Left renal cortex interstitium (tissue), 4 donors: Measurements from ENCODE around the gene VAPA. TPM values are rescaled to one million over a fixed set of nuclear protein-coding genes. Genes with fewer than 3 reads are reported as not detected.

Source experiments
- DNase-seq, 4 donors: peaks; one replicate each; pipeline ENCODE4 v3.0.0-alpha.2; 2013; ENCODE audit warnings: low read depth in 4 of 4, low spot score in 2 of 4, missing footprints in 1 of 4
- polyA plus RNA-seq, 4 donors: library from polyadenylated mRNA; unstranded; fragments of 120-200 nt; gene quantifications; one replicate each; pipeline ENCODE4 v1.2.1, GENCODE V29; 2013; ENCODE audit not compliant: insufficient read length in 4 of 4

Gene VAPA
- polyA plus RNA-seq, 4 donors, result 204 to 277 (median 223) TPM

DNA sequence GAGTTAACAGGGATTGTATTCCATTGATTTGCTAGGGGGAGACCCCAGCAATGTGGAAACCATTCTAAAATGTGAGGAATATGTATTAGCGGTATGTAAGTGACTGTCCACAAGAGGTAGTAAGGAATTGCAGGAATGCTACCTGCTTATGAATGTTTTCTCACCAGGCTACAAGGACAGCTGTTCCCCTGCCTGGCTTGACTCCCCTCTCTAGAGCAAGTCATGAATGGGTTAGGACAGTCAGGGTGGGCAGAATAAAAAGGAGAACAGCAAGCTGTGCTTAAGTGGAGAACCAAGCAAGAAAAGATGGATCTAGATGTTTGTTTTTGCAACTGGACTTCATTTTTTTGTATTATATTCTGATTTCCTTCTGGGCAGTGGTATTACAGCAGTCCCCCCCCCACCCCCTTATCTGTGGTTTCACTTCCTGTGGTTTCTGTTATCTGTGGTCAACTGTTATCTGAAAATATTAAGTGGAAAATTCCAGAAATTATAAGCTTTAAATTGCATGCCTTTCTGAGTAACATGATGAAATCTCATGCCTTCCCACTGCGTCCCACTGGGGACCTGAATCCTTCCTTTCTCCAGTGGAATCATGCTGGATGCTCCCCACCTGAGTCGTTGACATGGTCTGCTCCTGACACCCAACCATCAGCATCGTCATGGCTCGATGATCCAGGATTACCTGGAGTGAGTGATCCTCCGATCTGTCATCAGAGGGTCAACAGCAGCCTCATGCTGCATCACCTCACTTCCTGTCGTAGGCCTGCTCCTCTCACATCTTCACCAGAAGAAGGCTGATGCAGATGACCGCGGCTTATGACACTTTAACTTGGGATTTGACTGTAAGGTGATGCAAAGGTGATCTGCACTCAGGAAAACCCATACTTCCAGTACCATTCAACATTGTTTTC, 52.2 kb downstream of the VAPA start:
- no peak for DNase-seq

DNA sequence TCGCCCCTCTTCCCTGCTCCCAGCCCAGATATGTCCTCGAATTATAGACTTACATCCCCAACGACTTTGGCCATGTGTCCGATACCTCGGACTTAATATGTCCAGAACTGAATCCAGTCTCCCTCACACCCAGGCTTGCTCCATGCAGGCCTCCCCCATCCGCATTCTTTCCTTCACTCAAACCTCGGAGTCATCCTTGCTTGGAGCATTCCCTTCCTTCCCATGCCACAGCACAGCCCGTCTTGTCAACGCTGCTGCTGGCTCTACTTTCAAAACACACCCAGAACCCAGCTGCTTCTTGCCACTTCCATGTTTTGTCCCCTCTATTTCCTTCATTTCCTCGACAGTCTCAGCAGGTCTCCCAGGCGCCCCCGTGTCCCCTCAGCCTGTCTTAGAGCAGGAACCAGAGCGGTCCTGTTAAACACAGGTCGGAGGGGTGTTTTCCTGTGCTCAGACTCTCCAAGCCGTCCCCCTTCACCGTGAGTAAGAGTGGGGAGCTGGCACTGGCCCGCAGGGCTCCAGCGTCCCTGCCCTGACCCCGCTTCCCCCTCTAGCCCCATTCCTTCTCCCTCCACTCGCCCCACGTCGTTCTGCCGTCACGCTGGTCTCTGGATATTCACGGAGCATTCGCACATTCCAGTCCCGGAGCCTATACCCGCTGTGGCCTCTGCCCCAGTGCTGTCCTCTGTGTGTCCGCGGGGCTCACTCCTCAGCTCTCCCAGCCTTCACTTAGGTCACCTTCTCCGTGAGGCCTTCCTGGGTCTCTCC, 54.4 kb downstream of the VAPA start:
- no peak for DNase-seq

DNA sequence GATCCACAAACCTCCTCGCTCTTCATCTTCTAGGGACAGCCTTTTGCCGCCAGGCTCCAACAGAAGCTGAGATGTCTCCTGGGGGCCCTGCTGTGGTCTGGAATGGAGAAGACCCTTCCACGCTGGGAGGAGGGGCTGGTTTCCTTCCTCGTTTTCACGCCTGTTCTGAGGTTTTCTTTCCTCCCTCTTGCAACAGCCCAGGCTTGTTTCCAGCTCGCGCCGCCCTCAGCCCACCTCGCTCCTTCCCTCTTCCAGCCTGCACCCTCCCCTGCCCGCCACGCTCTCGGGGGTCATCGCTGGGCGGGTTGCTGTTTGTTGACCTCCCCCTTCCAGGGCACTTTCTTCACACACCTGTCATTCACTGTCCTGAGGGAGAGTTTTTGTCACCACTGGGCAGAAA, 55.4 kb downstream of the VAPA start:
- no peak for DNase-seq

DNA sequence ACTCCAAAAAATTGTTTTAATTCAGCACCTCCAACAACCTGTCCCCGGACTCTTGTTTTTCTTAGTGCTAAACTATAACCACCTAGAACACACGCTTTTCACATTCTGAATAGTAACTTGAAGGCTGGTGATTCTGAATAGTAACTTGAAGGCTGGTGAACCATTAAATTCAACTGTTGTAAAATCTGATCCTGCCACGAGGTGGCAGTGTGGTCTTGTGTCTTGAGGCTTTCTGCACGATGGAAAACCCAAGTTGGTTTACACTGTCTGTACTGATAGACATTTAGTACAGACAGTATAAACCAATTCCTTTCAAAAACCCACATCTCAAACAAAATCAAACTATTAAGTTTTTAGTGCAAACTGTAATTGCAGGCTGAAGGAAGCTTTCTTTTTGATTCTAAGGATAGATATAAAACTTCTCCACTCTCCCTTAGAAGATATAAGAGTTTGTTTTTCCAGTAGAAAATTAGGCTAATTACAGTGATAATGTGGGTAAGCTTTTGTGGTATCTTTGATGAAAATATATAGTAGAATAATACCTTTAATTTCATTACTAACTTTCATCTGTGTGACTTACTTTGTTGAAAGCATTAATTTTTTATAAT, 57.6 kb downstream of the VAPA start:
- DNase-seq, result peak in 3 of 4 donors; percentile 68 to 84 (median 76)

DNA sequence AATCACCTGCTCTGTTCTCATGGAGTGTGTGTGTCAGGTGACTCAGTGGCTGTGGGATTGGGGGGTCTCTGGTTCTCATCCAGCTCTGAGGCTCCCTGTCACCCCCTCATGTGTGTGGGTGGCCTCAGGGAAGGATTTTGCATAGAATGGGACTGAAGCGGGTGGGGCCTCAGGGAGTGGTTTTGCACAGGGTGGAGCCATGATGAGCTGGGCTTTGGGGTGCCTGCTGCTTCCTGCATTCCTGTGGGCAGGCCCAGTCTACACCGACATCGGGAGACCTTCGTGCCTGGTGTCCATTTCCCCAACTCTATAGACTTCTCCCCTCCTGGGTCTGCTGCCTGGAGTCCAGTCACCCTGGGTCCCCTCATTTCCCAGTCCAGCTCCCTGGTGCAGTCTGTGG, 59.7 kb downstream of the VAPA start:
- no peak for DNase-seq

DNA sequence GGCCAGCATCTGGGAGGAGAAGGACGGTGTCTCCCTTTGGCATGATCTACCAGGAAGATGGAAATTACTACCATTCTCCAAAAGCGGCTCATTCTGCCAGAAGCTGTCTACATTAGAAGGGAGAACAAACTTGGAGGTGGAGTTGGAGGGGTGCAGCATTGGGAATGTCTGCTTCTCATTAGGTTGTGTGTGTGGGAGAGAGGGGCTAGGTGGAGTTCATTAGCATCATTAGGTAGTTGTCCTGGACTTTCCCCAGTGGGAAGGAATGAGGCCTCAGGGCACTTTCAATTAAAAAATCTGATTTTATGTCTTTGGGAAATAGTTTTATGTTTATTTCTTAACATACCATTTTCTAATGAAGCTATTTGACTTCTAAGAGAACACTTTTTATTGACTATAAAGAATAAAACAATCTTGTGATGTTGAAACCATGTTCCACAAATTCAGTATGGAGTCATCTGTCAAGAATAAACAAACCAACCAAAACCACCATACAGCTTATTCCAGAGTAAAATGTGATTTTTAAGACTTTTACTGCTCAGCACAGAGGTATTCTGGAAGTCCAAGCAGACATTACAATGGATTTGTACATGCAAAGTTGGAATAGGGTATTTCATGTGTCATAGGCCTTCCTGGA, 60.6 kb downstream of the VAPA start:
- DNase-seq, result no peak

DNA sequence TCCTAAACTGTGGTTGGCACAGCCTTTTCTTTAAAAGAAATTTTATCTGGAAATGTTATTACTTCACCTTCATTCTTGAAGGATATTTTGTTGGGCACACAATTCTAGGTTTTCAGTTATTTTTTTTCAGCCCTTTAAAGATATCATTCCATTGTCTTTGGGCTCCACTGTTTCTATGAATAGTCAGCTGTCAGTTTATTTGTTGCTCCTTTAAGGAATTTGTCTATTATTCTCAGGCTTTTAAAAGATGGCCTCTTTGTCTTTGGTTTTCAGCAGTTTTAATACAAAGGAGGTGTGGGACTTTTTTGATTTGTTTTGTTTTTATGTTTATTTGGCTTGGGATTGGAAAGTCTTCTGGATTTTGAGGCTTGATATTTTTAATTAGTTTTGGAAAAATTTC, 61.8 kb downstream of the VAPA start:
- DNase-seq, result no peak

DNA sequence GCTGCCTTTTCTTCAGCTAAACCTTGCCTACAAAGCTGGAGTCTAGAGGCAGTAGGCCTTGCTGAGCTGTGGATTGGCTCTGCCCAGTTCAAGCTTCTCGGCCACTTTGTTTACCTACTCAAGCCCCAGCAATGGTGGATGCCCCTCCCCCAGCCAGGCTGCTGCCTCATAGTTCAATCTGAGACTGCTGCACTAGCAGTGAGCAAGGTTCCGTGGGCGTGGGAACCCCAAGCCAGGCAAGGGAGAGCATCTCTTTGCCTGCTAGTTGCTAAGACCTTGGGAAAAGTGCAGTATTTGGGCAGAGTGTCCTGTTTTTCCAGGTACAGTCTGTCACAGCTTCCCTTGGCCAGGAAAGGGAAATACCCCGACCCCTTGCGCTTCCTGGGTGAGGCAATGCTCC, 68.9 kb downstream of the VAPA start:
- DNase-seq, result no peak

DNA sequence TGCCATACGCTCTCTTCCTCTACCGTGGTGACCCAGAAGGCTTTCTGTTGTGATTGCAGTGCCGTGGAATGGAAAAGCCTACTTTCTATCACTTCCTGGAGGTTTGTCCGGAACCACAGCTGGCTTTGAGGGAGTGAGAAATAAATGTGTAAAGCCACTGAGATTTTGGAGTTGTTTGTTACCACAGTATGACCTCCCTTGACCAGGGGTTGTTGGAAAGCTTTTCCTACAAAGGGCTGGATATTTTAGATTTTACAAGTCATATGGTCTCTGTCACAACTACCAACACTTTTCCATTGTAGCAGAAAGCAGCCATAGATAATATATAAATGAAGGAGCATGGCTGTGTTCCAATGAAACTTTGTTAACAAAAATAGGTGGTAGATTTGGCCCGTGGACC, 70.3 kb downstream of the VAPA start:
- DNase-seq, result no peak

DNA sequence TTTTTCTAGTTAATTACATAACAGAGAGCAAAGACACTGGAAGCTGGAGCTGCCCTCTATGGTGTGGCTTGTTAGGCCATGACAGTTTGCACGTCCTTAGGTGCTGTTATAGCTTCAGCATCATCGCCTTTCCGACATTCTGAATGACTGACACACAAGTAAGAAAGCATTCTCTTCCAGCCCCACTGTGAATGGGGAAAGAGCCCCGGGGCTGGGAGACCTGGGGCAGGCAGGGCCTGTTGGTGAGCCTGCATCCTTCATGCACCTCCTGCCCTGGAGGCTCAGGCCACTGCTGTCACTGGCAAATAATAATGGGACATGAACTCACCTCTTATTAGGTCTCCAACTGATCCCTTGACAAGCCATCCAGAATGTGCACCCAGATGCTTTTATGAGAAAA, 71.8 kb downstream of the VAPA start:
- no peak for DNase-seq

DNA sequence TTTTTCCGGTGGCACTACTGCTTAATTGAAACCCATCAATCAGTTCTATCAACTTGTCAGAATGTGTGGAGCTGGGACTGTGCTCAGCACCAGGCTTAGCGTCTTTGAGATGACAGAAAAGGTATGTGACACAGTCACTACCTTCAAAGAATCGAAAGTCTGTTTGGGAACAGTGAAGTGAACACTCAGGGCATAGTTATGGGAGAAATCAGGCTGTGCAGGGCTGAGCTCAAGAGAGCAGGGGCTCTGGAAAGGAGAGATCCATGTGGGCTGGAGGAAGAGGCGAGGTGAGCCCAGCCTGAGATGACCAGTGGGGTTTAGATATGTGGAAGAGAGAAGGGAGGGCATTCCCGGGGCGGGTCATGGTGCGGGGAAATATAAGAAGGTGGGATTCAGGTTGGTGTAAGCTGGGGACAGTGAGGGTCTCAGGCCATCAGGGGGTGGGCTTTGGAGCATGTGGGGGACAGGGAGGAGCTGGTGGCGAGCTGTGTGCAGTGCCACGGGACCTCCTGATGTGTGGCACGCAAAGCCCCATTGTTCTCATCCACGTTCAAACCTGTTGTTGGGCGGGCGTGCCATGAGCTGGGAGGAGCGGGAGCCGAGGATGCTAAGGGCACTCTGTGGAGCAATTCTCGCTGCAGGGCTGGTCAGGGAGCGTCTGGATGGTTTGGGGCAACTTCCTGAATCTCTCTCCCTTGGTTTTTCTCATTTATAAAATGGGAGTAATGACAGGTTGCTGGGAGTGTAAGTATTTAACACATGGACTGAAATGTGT, 72.5 kb downstream of the VAPA start:
- DNase-seq, result no peak

DNA sequence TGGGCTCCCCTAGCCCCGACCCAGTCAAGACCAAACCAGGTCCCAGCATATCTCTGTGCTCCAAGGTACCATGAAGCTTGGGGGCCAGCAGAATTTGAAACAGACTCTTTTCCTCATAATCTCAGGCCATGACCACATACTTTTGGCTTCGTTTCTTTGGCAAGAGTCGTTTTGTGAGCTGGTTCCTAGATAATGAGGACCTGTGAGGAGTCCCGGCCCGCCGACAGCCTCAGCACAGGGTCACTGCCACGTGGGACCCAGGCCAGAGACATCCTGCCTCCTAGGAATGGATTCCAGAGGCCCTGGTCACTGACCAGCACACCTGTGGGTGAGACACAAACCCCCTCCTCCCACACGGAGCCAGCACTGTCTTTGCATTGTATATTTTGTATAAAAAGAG, 73.5 kb downstream of the VAPA start:
- DNase-seq, result no peak

DNA sequence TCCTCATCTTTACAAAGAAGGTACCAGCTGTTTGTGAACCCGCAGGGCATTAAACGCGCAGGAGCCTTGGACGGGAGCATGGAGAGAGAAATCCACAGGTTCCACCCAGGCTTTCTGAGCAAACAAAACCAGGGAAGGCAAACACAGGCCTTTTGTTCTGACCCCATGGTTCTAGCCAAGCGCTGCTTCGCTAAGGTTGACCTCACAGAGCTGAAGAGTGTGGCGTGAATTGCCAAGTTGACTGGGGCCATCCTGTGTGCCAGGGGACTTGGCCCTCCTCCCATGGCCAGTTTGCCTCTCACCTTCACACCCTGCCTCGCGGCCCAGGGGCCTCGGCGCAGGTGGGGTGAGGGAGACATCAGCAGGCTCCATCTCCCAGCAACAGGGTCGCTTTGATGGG, 74.1 kb downstream of the VAPA start:
- DNase-seq, result no peak

DNA sequence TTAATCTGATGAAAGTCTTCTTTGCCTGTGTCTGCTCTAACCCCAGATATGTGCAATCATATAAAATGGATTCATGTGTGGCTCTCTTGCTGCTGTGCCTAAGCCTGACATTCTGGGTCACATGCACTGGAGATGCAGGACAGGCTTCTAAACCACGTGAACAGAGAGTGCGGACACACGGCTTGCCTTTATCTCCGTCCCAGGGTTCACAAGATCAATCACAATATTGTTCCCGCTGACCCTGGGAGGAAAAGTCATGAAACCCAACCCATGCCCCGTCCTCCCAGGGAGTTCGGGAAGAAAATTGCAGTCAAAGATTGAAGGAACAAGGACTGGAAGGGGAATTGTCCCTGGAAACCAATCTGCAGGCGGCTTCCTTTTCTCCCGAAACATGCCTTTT, 74.8 kb downstream of the VAPA start:
- DNase-seq, result no peak

DNA sequence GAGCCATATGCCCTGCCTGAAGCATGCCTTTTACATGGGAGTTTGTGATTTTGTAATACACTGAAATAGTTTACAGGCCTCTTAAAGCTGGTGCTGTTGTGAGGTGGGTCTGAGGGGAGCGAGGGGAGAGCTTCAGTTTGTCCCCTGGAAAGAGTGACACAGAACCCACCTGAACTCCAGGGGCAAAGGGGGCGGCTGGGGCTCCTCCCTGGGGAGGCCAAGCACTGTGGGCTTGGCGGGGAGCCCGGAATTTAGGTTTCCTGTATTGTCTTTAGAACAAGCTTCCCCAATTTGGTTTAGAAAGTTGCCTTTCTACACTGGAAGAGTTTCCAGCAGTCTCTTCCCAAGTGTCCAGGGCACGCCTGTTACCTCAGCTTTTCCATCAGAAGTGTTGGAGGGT, 75.7 kb downstream of the VAPA start:
- no peak for DNase-seq

DNA sequence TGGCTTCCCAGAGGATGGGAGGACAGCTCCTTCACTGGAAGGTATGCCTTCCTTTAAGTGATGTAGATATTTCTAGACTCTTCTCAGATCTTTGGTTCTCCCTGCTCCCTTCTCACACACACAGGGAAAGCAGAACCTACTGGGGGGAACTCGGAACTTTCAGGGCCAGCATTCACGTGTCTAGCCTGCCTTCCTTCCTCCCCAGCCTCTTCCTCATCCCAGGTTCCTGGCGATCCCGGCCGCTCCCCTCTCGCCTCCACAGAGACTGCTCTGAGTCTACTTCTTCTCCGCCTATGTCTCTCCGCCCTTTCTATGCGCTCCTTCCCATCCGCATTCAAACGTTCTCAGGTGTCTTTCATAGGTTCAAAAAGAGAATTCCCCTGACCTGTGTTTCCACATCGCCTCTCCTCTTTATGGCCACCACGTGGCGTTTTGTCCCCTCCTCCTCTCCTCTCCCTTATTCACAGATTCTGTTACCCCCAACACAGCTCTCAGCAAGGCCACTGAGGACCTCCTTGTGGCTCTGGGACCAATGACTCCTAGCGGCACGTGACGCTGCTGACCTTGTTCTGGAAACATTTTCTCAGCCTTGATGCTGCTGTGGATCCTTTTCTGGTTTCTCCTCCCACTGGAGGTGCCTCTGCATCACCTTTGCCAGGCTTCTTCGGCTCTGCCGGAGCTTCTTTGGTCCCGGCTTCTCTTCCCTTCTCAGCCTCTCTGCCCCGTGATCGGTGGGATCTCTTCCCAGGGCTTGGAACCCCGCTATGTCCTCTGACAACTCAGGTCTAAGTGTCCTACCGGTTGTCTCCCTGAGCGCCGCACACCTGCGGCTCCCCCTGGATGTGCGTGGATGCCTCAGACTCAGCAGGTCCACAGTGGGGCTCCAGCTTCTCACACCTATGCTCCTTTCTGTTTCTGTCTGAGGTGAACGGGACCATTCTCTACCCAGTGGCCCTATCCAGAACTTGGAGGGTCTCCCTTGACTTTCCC, 77.5 kb downstream of the VAPA start:
- no peak for DNase-seq

DNA sequence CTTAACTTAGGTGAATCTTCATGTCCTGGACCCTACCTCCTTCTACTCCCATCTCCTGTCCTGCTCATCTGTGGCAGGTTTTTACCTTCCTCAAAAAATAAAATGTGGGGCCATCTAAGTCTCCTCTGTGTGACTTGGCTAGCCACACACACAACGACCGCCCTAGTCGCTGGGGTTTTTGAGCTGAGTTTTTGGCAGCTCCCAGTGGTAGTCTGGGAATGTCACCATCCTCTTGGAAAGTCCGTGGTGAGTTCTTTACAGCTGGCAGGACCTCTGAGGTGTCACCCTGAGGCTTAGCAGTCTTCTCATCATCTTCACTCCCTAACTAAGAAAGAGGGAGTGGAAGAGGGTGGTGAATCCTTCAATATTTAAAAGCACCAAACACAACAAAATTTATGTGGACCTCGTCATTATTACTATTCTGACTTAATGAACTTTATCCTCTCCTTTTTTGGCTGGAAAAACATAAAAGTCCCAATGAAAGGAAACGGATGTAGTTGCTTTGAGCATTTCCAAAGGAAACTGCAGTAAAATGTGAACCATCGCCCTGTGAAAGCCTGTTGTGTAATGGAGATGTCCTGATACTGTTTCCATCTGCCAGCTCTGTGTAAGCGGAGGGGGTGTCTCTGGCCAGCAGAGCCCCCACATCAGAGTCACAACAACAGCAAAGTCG, 78.6 kb downstream of the VAPA start:
- peak in 3 of 4 donors; percentile 34 to 80 (median 74) for DNase-seq

DNA sequence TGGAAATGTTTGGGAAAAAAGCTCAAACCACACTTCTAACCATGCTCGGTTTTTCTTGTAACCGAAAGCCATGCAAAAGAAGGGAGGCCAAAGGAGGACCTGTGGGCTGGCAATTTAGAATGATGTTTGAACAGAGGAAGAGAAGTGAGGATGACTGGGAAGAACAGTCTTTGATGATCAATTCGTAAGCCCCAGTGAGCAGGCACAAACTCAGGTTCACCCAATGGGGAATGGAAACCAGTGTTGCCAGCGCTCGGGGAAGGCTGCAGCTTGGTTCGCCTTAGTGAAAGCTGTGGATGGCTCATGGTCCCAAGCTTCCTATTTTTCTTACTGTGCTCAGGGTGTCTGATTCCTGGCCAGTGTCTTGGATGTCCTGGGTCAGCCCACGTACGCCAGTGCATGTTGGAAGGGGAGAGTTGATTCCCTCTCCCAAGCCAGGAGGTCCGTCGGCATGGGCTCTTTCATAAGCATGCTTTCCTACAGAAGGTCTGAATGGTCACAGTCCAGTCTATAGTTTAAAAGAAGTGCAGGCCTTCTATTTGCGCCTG, 79.2 kb downstream of the VAPA start:
- DNase-seq, result no peak
